Kidney (tissue), 14 donors: Measurements from ENCODE around the gene HMGA1. TPM values are rescaled to one million over a fixed set of nuclear protein-coding genes. Genes with fewer than 3 reads are reported as not detected.

ENCODE experiments used
- DNase-seq, 5 donors: peaks; one replicate each; pipeline ENCODE4 v3.0.0-alpha.2; 2013 to 2020
- FAIRE-seq: peaks from 2 replicates; lab custom pipeline; 2012; peaks lifted over from hg19 to GRCh38; lab: Jason Lieb, UNC
- H3K27ac ChIP-seq, 2 donors: one replicate each; pipeline ENCODE4 v1.7.0; 2013; ENCODE audit warnings: low read depth in 2 of 2, low read length in 2 of 2, inconsistent platforms in 1 of 2
- H3K27me3 ChIP-seq: one replicate; pipeline ENCODE4 v1.7.1; 2013; ENCODE audit warnings: low read length, inconsistent platforms; ENCODE audit not compliant: control insufficient read depth, insufficient read depth
- H3K36me3 ChIP-seq, 3 donors: one replicate each; pipeline versions ENCODE4 v1.7.0 to v1.7.1; 2013; ENCODE audit warnings: low read length in 3 of 3, control low read depth in 1 of 3, inconsistent platforms in 1 of 3; ENCODE audit not compliant: insufficient read depth in 3 of 3, control insufficient read depth in 2 of 3
- H3K4me1 ChIP-seq, 3 donors: one replicate each; pipeline versions ENCODE4 v1.7.0 to v1.7.1; 2013; ENCODE audit warnings: low read length in 3 of 3, inconsistent platforms in 1 of 3, low read depth in 1 of 3; ENCODE audit not compliant: control insufficient read depth in 2 of 3, insufficient read depth in 2 of 3
- H3K4me3 ChIP-seq, 3 donors: one replicate each; pipeline versions ENCODE4 v1.7.0 to v1.8.1; 2013; ENCODE audit warnings: low read length in 3 of 3, control low read depth in 1 of 3, inconsistent platforms in 1 of 3
- H3K9ac ChIP-seq, 3 donors: one replicate each; pipeline versions ENCODE4 v1.7.0 to v1.7.1; 2013; ENCODE audit warnings: low read length in 3 of 3, control low read depth in 1 of 3, inconsistent platforms in 1 of 3
- H3K9me3 ChIP-seq, 3 donors: one replicate each; pipeline versions ENCODE4 v1.7.0 to v1.7.1; 2013; ENCODE audit warnings: low read length in 3 of 3, control low read depth in 1 of 3, inconsistent platforms in 1 of 3; ENCODE audit not compliant: control insufficient read depth in 2 of 3, insufficient read depth in 1 of 3
- intact Hi-C: fragments of 100-400 bp; cut with DNase I; formaldehyde crosslinking; loops from one replicate; pipeline ENCODE4 v1.11.1; 2022
- polyA plus RNA-seq: library from polyadenylated mRNA; stranded (reverse); fragments of 350-450 nt; fragmentation: Illumina TruSeq; extraction: RNeasy Lipid Tissue Mini Kit (QIAGEN cat#74804); gene quantifications from one replicate; pipeline ENCODE4 v1.2.3, GENCODE V29; 2014; ENCODE audit warnings: low read depth, low replicate concordance; ENCODE audit not compliant: insufficient read depth
- total RNA-seq: library from RNA; stranded (reverse); fragmentation: NEBNext Ultra II Directional; extraction: Animal tissue kit (Norgen Biotek cat#: 25700); gene quantifications from one replicate; pipeline ENCODE4 v1.2.1, GENCODE V29; 2021
- TF ChIP-seq, protein P1 (sequence below): IDR thresholded peaks from 3 replicates; pipeline ENCODE4 v1.5.1; 2012; ENCODE audit warnings: mild to moderate bottlenecking, moderate library complexity, borderline replicate concordance; ENCODE audit not compliant: insufficient read depth; ENCODE audit errors: extremely low read depth
- donor health status: control.
- donor health status: control.
- donor health status: control.
- donor health status: control.
- donor health status: control.
- donor health status: DM: yes; HTN: yes; CAD: no.
- donor health status: Normal renal cell carcinoma (clear cell type).

Gene HMGA1
- total and polyA plus RNA-seq, 2 donors from 2014 or later: 27.1 to 46.5 TPM

DNA sequence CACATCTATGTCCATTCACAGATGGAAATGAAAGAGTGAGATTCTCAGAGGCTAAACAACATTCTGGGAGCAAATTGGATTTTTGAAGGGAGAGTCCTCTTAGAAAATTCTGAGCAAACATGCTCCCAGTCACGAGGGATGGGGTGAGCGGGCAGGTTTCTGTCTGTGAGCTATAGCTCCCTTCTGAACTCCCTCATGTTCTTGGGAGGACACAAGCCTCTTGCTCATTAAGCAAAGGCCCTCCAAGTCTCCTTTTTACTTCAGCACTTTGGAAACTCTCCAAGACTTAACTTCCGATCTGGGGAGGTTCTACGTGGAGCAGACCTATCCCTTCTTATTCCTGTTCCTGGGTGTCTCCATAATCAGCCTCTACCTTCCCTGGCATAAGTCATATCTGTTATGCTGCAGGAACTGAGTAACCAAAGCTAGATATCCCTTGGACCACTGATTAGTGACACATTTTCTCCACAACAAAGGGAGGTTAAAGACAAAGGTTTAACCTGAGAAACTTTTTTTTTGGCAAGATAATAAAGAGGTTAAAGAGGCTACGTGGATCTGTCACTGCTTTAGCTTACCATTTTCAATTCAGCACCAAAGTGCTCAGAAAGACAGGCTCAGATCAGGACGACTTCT is 45.1 kb downstream of the HMGA1 start:
- peaks cover 0 to 6% (median 0%) of the 10 kb centered on the region in 3 donors for H3K4me1 ChIP-seq
- TF ChIP-seq, protein P1, sequence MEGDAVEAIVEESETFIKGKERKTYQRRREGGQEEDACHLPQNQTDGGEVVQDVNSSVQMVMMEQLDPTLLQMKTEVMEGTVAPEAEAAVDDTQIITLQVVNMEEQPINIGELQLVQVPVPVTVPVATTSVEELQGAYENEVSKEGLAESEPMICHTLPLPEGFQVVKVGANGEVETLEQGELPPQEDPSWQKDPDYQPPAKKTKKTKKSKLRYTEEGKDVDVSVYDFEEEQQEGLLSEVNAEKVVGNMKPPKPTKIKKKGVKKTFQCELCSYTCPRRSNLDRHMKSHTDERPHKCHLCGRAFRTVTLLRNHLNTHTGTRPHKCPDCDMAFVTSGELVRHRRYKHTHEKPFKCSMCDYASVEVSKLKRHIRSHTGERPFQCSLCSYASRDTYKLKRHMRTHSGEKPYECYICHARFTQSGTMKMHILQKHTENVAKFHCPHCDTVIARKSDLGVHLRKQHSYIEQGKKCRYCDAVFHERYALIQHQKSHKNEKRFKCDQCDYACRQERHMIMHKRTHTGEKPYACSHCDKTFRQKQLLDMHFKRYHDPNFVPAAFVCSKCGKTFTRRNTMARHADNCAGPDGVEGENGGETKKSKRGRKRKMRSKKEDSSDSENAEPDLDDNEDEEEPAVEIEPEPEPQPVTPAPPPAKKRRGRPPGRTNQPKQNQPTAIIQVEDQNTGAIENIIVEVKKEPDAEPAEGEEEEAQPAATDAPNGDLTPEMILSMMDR: no peak
- H3K4me3 ChIP-seq: no peak overlapping the region
- DNase-seq (no peak), FAIRE-seq (no peak)
- no peak overlapping the region for H3K9ac ChIP-seq
- intact Hi-C loops: no loop called here
- peaks cover 0 to 4% (median 0%) of the 10 kb centered on the region in 3 donors for H3K36me3 ChIP-seq
- no peak overlapping the region for H3K27ac ChIP-seq
- no peaks in the 10 kb centered on the region for H3K9me3 ChIP-seq
- H3K27me3 ChIP-seq: no peaks in the 10 kb centered on the region

DNA sequence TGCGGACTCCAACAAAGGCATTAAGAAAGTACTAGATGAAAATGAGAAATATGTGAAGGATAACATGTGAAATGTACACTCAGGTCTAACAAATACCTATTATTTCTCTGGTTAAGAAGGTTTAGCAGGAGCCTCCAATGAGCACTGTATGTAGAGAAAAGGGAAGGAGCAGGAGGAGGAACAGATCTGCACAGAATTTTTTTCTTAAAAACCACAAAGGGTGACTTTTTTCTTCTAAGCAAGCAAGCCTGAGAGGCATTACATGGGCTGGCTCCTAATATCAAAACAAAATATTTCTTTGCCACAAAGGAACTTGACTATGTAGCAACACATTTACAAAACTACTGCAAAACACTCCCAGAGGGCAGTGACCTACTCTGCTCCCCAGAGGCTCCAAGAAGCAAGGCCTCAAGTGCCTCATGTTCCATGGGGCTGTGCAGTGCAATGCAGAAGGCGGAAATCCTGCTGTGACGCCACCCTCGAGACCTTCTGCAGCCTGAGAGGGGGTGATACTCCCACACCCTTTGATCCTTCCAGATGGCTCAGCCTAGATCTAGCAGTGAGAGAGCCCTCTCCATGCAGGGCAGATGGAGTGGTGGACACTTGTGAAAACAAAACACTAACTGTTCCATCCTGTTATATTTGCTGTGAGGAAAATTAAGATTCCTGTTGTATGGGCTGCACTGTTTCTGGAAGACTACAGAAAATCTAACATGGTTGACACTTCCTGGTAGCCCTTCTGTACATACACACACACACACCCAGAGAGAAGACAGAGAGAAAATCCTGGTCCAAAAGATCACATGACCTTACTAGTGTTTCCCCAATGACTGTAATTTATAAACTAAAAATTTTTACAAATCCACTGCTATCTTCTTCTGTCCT is 48.1 kb downstream of the HMGA1 start:
- TF ChIP-seq, protein P1: no peak
- FAIRE-seq: no peak
- H3K27ac ChIP-seq: no peak overlapping the region
- no peaks in the 10 kb centered on the region for H3K9me3 ChIP-seq
- H3K27me3 ChIP-seq: no peaks in the 10 kb centered on the region
- H3K36me3 ChIP-seq: peaks cover 0 to 4% (median 2%) of the 10 kb centered on the region in 3 donors
- H3K4me3 ChIP-seq: no peak overlapping the region
- peak in 1 of 5 donors; percentile 85 for DNase-seq
- peaks cover 0 to 2% (median 0%) of the 10 kb centered on the region in 3 donors for H3K4me1 ChIP-seq
- no peak overlapping the region for H3K9ac ChIP-seq
- intact Hi-C loops: no loop called here

DNA sequence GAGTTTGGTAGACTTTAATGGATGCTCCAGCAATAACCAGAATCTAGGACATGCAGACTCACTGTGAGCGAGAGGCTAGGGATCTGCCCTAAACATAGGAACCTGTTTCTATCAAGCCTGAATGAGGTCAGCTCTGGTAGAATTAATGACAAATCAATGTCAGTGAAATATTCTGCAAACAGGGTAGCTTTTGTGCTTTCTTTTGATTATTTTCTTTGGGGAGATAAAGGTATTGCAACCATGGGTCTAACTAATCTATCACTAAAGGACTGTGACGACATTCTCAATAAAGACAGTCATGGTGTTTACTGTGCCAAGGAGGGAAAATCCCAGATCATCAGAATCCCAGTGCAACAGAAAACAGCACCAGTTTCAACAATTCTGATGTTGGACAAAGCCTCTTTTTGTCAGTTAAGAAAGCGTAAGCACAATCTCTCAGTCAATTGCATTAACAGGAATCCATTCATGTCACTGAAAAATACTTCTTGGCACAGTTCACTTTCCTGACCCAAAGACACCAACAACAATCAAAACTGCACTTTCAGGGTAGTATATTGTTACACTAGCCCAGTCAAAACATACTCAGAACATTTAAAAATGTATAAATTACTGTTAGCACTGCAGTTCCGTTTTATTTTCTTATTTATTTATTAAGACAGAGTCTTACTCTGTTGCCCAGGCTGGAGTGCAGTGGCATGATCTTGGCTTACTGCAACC is 48.9 kb downstream of the HMGA1 start:
- DNase-seq (no peak), FAIRE-seq (no peak)
- TF ChIP-seq, protein P1: no peak
- H3K36me3 ChIP-seq: peaks cover 0 to 4% (median 2%) of the 10 kb centered on the region in 3 donors
- no peaks in the 10 kb centered on the region for H3K27me3 ChIP-seq
- no peak overlapping the region for H3K9ac ChIP-seq
- no peaks in the 10 kb centered on the region for H3K9me3 ChIP-seq
- H3K4me3 ChIP-seq: no peak overlapping the region
- intact Hi-C loops: no loop called here
- H3K4me1 ChIP-seq: peaks cover 0 to 2% (median 0%) of the 10 kb centered on the region in 3 donors
- no peak overlapping the region for H3K27ac ChIP-seq
